ENCODE results near the gene AGBL5. TPM values are rescaled to one million over a fixed set of nuclear protein-coding genes. Genes with fewer than 3 reads are reported as not detected.
A peak's percentile ranks its signal among the peaks of the same experiment; 100 is the strongest.

AGBL5 gene
- total and polyA plus RNA-seq, 8 donors = 12.0 to 54.5 (median 50.2) TPM

DNA sequence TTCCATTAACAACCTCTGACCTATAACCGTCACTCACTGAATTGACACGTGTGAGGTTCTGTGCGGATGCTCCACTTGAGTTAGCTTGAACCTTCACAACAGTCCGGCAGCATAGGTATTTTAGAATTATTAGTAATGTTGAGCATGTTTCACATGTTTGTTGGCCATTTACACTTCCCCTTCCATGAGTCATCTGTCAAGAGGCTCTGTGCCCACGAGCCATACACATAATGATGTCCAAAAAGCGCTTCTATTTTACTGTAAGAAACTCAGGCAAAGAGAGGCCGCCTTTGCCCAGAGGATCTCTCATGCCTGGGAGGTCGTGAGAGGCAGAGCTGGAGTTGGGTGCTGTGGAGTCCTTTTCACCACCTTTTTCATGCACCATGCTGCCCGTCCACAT is 47.6 kb upstream of the AGBL5 start:
- Histone ChIP-seq H3K27me3 (no peaks in the 10 kb centered on the region), H3K4me3 (no peak overlapping the region), H3K9me3 (no peaks in the 10 kb centered on the region), H3K27ac (no peak overlapping the region), H3K36me3 (no peaks in the 10 kb centered on the region), H3K4me1 (no peaks in the 10 kb centered on the region)
- no peak for TF ChIP-seq CTCF (IDR thresholded peaks at IDR 0.05)
- DNase-seq (no peak), ATAC-seq (peak; percentile 50)
- intact Hi-C loops (cut with DNase I) = no loop called here

- H3K4me1 ChIP-seq = peaks cover 0 to 8% of the 10 kb centered on the region in 2 donors
- no peak overlapping the region for H3K27ac ChIP-seq
- intact Hi-C loops (cut with DNase I) = no loop called here
- TF ChIP-seq CTCF (IDR thresholded peaks at IDR 0.05) = no peak
- ATAC-seq (no peak), DNase-seq (no peak)
- H3K27me3 ChIP-seq = no peaks in the 10 kb centered on the region
- H3K36me3 ChIP-seq = no peaks in the 10 kb centered on the region
- H3K4me3 ChIP-seq = no peak overlapping the region
- H3K9me3 ChIP-seq = no peaks in the 10 kb centered on the region
Observed at GRCh38 chr2:27006602-27007415, 44.7 kb upstream of the AGBL5 start.

DNA sequence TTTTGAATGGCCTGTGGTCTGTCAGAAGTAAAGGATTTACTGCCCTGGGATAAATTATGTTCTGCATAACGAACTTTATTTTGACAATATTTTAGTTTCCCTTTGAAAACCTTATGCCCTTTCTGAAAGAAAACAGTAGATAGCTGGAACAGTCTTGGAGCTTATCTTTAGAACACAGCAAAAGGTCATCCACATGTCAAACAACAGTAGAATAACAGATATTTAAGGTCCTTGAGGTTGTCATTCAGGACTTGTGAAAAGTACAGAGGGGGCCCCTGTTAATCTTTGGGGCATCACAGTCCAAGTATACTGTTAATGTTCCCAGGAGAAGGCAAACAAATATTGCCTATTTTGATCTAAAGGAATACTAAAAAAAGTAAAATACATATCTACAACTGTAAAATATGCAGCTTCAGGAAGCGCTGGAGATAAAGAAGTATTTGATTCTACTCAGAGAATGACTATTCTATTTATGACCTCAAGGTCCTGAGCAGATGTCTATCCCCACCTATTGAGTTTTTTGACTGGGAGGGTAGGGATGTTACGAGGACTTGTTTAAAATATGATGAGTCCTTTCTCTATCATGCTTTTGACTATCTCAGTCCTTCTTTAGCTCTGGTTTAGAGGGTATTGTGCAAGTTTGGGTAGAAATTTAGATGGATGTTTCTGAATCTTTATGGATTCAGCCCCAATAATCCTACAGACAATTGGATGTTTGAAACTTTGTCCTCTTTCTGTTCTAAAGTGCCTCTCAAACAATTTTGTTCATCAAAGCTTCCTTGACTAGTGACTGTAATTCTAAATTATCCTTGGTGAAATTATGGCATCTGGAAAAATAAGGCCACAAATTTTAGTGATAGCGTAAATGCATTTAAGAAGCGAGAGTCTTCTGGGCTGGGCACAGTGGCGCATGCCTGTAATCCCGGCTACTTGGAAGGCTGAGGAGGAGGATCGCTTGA is 43.8 kb upstream of the AGBL5 start:
- DNase-seq = no peak
- intact Hi-C loops (cut with DNase I) = no loop called here
- Histone ChIP-seq H3K36me3 (no peaks in the 10 kb centered on the region), H3K27ac (no peak overlapping the region), H3K4me3 (no peak overlapping the region), H3K9me3 (no peaks in the 10 kb centered on the region), H3K27me3 (no peaks in the 10 kb centered on the region), H3K4me1 (peaks cover 0 to 8% of the 10 kb centered on the region in 2 donors)
- ATAC-seq = no peak
- TF ChIP-seq CTCF (IDR thresholded peaks at IDR 0.05) = no peak

DNA sequence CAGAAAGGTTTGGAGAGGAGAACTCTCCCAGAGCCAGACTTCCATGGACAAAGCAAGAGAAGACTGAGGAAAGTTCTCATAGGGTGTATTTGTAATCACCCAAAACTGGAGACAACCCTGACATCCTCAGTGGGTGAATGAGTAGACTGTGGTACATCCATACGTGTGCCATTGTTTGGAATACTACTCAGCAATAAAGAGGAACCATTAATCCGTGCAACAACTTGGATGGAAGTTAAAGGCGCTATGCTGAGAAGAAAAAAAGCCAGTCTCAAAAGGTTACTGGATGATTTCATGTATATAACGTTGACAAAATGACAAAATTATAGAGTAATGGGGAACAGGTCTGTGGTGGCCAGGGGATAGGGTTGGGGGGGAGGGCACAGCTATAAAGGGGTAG is 42.8 kb upstream of the AGBL5 start:
- H3K27ac ChIP-seq = no peak overlapping the region
- intact Hi-C loops (cut with DNase I) = no loop called here
- no peak for TF ChIP-seq CTCF (IDR thresholded peaks at IDR 0.05)

DNA sequence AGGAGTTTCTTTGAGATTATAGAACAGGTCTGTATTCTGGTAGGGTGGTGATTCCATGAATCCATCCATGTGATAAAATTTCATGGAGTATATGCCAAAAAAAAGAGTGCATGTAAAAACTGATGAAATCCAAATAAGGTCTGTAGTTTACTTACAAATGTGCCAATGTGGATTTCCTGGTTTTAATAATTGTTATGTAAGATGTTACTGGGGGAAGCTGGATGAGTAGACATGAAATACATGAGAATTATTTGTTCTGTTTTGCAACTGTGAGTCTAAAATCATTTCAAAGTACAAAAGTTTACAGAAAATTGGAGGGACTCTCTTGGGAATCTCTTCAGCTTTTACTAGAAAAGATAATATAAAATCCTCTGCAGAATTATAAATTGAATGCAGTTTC is 42.4 kb upstream of the AGBL5 start:
- no peak for TF ChIP-seq CTCF (IDR thresholded peaks at IDR 0.05)
- ATAC-seq = no peak

More for the DNA sequence above, 42.8 kb upstream of the AGBL5 start:
- Histone ChIP-seq H3K9me3 (no peaks in the 10 kb centered on the region), H3K27me3 (no peaks in the 10 kb centered on the region), H3K4me1 (peaks cover 0 to 8% of the 10 kb centered on the region in 2 donors), H3K36me3 (no peaks in the 10 kb centered on the region), H3K4me3 (no peak overlapping the region)
- no peak for ATAC-seq
- no peak for DNase-seq

More for the DNA sequence above, 42.4 kb upstream of the AGBL5 start:
- Histone ChIP-seq H3K4me1 (peaks cover 0 to 8% of the 10 kb centered on the region in 2 donors), H3K36me3 (no peaks in the 10 kb centered on the region), H3K4me3 (no peak overlapping the region), H3K27me3 (no peaks in the 10 kb centered on the region), H3K9me3 (no peaks in the 10 kb centered on the region), H3K27ac (no peak overlapping the region)
- DNase-seq = no peak
- intact Hi-C loops (cut with DNase I) = no loop called here
